Measurements from ENCODE around the gene SNAPC2. TPM values are rescaled to one million over a fixed set of nuclear protein-coding genes. Genes with fewer than 3 reads are reported as not detected.
A peak's percentile ranks its signal among the peaks of the same experiment; 100 is the strongest.

The SNAPC2 gene
- total and polyA plus RNA-seq, 2 of the 13 experiments (the other 11 are each of a cell fraction or from before 2014, with no cell fraction given), result 10.2 to 12.7 TPM

GRCh38 chr19:7916103-7916954 is 3.8 kb upstream of the SNAPC2 start (continued):
- TF ChIP-seq PPARG (CRISPR knock-in tag; conservative IDR thresholded peaks at IDR 0.05), result no peak
- no peak for TF ChIP-seq FOXJ3 (CRISPR knock-in tag; IDR thresholded peaks at IDR 0.05; ENCODE audit: borderline replicate concordance)
- TF ChIP-seq ZBTB42 (CRISPR knock-in tag; IDR thresholded peaks at IDR 0.05), result no peak
- TF ChIP-seq HNF4A (CRISPR knock-in tag; IDR thresholded peaks at IDR 0.05), result 0 out of 2 replicates have a peak, but pooled peaks have one; percentile 18
- 0 out of 2 replicates have a peak, but pooled peaks have one; percentile 7 for TF ChIP-seq ZIK1 (CRISPR knock-in tag; IDR thresholded peaks at IDR 0.05; ENCODE audit: borderline replicate concordance, low read depth)
- TF ChIP-seq BHLHE40 (IDR thresholded peaks at IDR 0.05; ENCODE audit: low read length), result no peak
- no peak for TF ChIP-seq HINFP (CRISPR knock-in tag; IDR thresholded peaks at IDR 0.05; ENCODE audit: low read depth)
- TF ChIP-seq ZMAT3 (CRISPR knock-in tag; conservative IDR thresholded peaks at IDR 0.05), result peak; percentile 66
- no peak for TF ChIP-seq ZNF713 (CRISPR knock-in tag; IDR thresholded peaks at IDR 0.05)
- TF ChIP-seq PRPF4 (IDR thresholded peaks at IDR 0.05; ENCODE audit: low read depth, low read length, poor library complexity, severe bottlenecking), result no peak
- TF ChIP-seq NFYC (CRISPR knock-in tag; IDR thresholded peaks at IDR 0.05), result no peak
- TF ChIP-seq ZBTB7A (CRISPR knock-in tag; IDR thresholded peaks at IDR 0.05), result peak; percentile 62; the same call in 1 of the 2 replicates
- TF ChIP-seq E2F5 (CRISPR knock-in tag; conservative IDR thresholded peaks at IDR 0.05), result peak; percentile 73; the same call in 1 of the 2 replicates
- TF ChIP-seq AGO2 (optimal IDR thresholded peaks at IDR 0.05; ENCODE audit: low read depth, low read length), result peak; percentile 64
- TF ChIP-seq ZSCAN31 (CRISPR knock-in tag; IDR thresholded peaks at IDR 0.05; ENCODE audit: low read depth), result no peak
- TF ChIP-seq SP1 (IDR thresholded peaks at IDR 0.05), result no peak
- TF ChIP-seq SP1 (CRISPR knock-in tag; IDR thresholded peaks at IDR 0.05), result no peak
- TF ChIP-seq ZNF280D (CRISPR knock-in tag; IDR thresholded peaks at IDR 0.05), result 0 out of 2 replicates have a peak, but pooled peaks have one; percentile 24
- peak; percentile 50 for TF ChIP-seq RBFOX2 (IDR thresholded peaks at IDR 0.05; ENCODE audit: low read depth, low read length)
- no peak for TF ChIP-seq TBX3 (IDR thresholded peaks at IDR 0.05; ENCODE audit: borderline replicate concordance)
- TF ChIP-seq ZNF674 (CRISPR knock-in tag; IDR thresholded peaks at IDR 0.05; ENCODE audit: low read depth), result no peak
- 0 out of 2 replicates have a peak, but pooled peaks have one; percentile 66 for TF ChIP-seq REL (CRISPR knock-in tag; conservative IDR thresholded peaks at IDR 0.05)
- no peak for TF ChIP-seq ZNF138 (CRISPR knock-in tag; IDR thresholded peaks at IDR 0.05; ENCODE audit: low read depth)
- peak; percentile 71 for TF ChIP-seq ZFY (CRISPR knock-in tag; IDR thresholded peaks at IDR 0.05)
